Pancreas (tissue), 10 donors: ENCODE results near the gene ISL2. TPM values are rescaled to one million over a fixed set of nuclear protein-coding genes. Genes with fewer than 3 reads are reported as not detected.
A peak's percentile ranks its signal among the peaks of the same experiment; 100 is the strongest.

ENCODE experiments used
- ATAC-seq, 4 donors: fragments of 200-7000 bp; cut with Tn5 transposase; one replicate each; pipeline versions ENCODE4 v1.8.0 to v1.9.1; 2020; ENCODE audit warnings: mild to moderate bottlenecking in 4 of 4, moderate library complexity in 4 of 4
- DNase-seq, 6 donors: peaks; one replicate each; pipeline ENCODE4 v3.0.0-alpha.2; 2020
- FAIRE-seq: peaks from 2 replicates; lab custom pipeline; 2012; peaks lifted over from hg19 to GRCh38; lab: Jason Lieb, UNC
- H3K27ac ChIP-seq, 4 donors: fragments of 200-600 bp; sonication (generic); 1 replicate in 3 of 4; 2 replicates in 1 of 4; pipeline versions ENCODE4 v1.5.0 to v1.8.0; 2020
- H3K27me3 ChIP-seq, 4 donors: fragments of 200-600 bp; one replicate each; pipeline ENCODE4 v1.8.0; 2021
- H3K36me3 ChIP-seq, 3 donors: fragments of 200-600 bp; sonication (generic) in 1 of 3; one replicate each; pipeline versions ENCODE4 v1.5.0 to v1.8.0; 2020 to 2021
- H3K4me1 ChIP-seq, 3 donors: fragments of 200-600 bp; one replicate each; pipeline ENCODE4 v1.8.0; 2021
- H3K4me3 ChIP-seq, 4 donors: fragments of 200-600 bp; sonication (generic) in 2 of 4; one replicate each; pipeline versions ENCODE4 v1.5.0 to v1.8.0; 2020 to 2021
- H3K9me3 ChIP-seq, 4 donors: fragments of 200-600 bp; one replicate each; pipeline ENCODE4 v1.8.0; 2021
- WGBS, 2 donors: extraction: QIAGEN DNeasy Blood & Tissue Kit; methylation state at CpG; one replicate each; pipeline ENCODE4 v1.1.7; 2013; 5-methylcytosine and 5-hydroxymethylcytosine counted together
- intact Hi-C, 3 donors: fragments of 100-400 bp; cut with DNase I; formaldehyde crosslinking; loops; one replicate each; pipeline versions ENCODE4 v1.11.1 to v1.14.2; 2022
- polyA plus RNA-seq, 2 donors: library from polyadenylated mRNA; stranded (reverse); fragments of 200-250 nt; gene quantifications; one replicate each; pipeline ENCODE4 v1.2.3, GENCODE V29; 2013
- total RNA-seq, 6 donors: library from RNA; stranded (reverse); fragmentation: NEBNext Ultra II Directional in 4 of 6; extraction: Animal tissue kit (Norgen Biotek cat#: 25700) in 4 of 6; gene quantifications; one replicate each; pipeline versions ENCODE4 v1.2.1 to v1.2.4, GENCODE V29; 2021 to 2023
- TF ChIP-seq, protein P1 (sequence below), 4 donors: fragments of 200-600 bp; sonication (generic) in 3 of 4; IDR thresholded peaks; one replicate each; pipeline versions ENCODE4 v1.5.0 to v1.8.0; 2021; ENCODE audit warnings: antibody characterized with exemption in 4 of 4
- donor health status: healthy with polysubstance abuse.
- donor health status: DM: no; HTN: no; CAD: no; lungs with moderate emphysema.
- donor health status: DM: no; HTN: no; CAD: no.
- donor health status: control.
- donor health status: control.
- donor health status: Bipolar disorder and iron deficiency.
- donor health status: DM: yes; HTN: yes; CAD: no.
- donor health status: DM: no; HTN: no; CAD: no.
- donor health status: DM: no; HTN: no; CAD: no.
- donor health status: DM: yes; HTN: yes; CAD: no.

Gene ISL2
- total and polyA plus RNA-seq, 8 donors: 0.11 to 0.41 (median 0.16) TPM; not detected in 5

DNA sequence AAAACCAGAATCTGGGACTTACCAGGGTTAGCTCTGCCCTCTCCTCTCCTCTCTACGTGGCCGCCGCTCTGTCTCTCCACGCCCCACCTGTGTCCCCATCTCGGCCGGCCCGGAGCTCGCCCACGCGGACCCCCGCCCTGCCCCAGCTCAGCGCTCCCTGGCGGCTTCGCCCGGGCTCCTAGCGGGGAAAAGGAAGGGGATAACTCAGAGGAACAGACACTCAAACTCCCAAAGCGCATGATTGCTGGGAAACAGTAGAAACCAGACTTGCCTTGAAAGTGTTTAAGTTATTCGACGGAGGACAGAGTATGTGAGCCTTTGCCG is 5.4 kb downstream of the ISL2 start:
- no peaks in the 10 kb centered on the region for H3K36me3 ChIP-seq
- no peak overlapping the region for H3K27ac ChIP-seq
- ATAC-seq: peak in 1 of 4 donors; percentile 3
- H3K27me3 ChIP-seq: peaks cover 18 to 82% (median 26%) of the 10 kb centered on the region in 4 donors
- no peaks in the 10 kb centered on the region for H3K9me3 ChIP-seq
- DNase-seq: no peak
- intact Hi-C loops: no loop called here
- H3K4me1 ChIP-seq: peaks cover 0 to 38% (median 0%) of the 10 kb centered on the region in 3 donors
- TF ChIP-seq, protein P1, sequence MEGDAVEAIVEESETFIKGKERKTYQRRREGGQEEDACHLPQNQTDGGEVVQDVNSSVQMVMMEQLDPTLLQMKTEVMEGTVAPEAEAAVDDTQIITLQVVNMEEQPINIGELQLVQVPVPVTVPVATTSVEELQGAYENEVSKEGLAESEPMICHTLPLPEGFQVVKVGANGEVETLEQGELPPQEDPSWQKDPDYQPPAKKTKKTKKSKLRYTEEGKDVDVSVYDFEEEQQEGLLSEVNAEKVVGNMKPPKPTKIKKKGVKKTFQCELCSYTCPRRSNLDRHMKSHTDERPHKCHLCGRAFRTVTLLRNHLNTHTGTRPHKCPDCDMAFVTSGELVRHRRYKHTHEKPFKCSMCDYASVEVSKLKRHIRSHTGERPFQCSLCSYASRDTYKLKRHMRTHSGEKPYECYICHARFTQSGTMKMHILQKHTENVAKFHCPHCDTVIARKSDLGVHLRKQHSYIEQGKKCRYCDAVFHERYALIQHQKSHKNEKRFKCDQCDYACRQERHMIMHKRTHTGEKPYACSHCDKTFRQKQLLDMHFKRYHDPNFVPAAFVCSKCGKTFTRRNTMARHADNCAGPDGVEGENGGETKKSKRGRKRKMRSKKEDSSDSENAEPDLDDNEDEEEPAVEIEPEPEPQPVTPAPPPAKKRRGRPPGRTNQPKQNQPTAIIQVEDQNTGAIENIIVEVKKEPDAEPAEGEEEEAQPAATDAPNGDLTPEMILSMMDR (IDR thresholded peaks at IDR 0.05): no peak
- whole genome bisulfite sequencing, 2 donors: 16 to 21% methylated on average over 20 of the region's 20 CpGs
- no peak for FAIRE-seq
- H3K4me3 ChIP-seq: peak overlapping the region in 2 of 4 donors; percentile 37 to 45

- 16% methylated on average over 76 to 87 of the region's 87 CpGs for WGBS, 2 donors
- Histone ChIP-seq H3K4me3 (peak overlapping the region in 1 of 4 donors; percentile 22), H3K4me1 (peaks cover 0 to 33% (median 0%) of the 10 kb centered on the region in 3 donors), H3K36me3 (no peaks in the 10 kb centered on the region), H3K27me3 (peaks cover 15 to 81% (median 26%) of the 10 kb centered on the region in 4 donors), H3K9me3 (no peaks in the 10 kb centered on the region), H3K27ac (no peak overlapping the region)
- peak in 1 of 6 donors; percentile 75 for DNase-seq
- intact Hi-C loops: no loop called here
- TF ChIP-seq, protein P1 (IDR thresholded peaks at IDR 0.05): no peak
- no peak for ATAC-seq
- FAIRE-seq: no peak
These were observed 6.0 kb downstream of the ISL2 start for GRCh38 chr15:76342382-76343201.

DNA sequence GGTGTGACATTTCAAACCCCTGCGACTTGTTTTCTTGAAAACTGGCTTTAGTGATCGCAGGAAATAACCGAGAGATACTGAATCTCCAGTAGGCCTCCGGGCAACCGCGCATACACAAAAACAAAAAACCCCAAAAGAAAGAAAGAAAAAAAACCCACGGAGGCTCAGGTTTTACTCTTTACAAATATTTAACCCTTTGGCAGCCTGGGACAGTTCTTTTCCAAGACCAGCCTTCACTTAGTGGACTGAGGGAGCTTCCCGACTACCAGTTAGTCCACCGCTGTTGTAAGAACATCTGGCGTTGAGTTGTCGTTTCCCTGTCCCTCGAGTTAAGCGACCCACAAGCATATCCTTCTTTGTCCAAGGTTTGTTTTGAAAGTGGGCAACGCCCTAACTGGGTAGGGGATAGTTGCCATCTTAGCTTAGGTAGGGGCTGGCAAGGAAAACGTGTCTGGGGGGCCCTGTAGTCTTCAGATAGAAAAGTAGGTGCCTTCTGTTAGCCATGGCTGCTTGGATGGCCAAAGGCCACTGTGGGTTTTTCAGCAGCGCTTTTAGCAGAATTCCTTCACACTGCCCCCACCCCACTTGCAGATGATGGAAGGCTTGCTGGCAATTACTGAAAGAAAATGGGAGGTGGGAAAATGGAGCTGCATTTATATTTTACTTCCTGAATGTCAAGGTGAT is 6.9 kb downstream of the ISL2 start:
- no peak overlapping the region for H3K4me3 ChIP-seq
- peaks cover 0 to 30% (median 0%) of the 10 kb centered on the region in 3 donors for H3K4me1 ChIP-seq
- FAIRE-seq (no peak), DNase-seq (no peak), ATAC-seq (no peak)
- intact Hi-C loops: no loop called here
- no peak overlapping the region for H3K27ac ChIP-seq
- 43 to 47% methylated on average over 16 of the region's 16 CpGs for WGBS, 2 donors
- no peaks in the 10 kb centered on the region for H3K9me3 ChIP-seq
- H3K27me3 ChIP-seq: peaks cover 9 to 75% (median 23%) of the 10 kb centered on the region in 4 donors
- TF ChIP-seq, protein P1 (IDR thresholded peaks at IDR 0.05): no peak
- H3K36me3 ChIP-seq: no peaks in the 10 kb centered on the region

DNA sequence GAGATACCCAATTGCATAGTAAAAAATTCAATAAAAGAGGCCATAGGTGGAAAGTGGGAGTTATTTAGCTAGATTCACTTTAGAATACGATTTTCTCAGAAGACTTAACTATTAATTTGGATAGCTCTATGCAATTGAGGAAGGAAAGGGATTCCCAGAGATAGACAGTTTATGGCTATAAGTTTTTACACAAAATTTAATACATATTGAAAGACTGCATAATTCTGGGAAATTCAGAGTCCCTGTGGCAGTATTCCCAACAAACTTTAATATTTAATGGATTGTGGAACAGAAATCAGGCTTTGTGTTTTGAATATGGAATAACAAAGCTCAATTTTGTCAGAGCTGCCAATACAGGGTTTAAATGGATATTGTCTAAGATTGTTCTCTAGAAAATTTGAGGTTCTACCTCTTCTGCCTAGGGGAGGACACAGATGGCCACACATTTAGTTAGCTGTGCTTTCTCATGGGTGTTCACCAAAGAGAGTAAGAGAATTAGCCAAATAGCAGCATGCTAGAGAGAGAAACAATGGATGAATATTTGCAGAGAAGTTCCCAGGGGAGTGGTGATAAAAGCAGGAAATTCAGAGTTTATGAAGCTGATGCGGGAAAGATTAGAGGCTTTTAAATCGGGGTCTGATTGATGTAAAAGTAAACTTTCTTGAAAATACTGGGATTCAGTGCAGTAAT is 8.5 kb downstream of the ISL2 start:
- ATAC-seq (no peak), FAIRE-seq (no peak), DNase-seq (no peak)
- TF ChIP-seq, protein P1 (IDR thresholded peaks at IDR 0.05): no peak
- Histone ChIP-seq H3K9me3 (no peaks in the 10 kb centered on the region), H3K27ac (no peak overlapping the region), H3K4me3 (no peak overlapping the region), H3K4me1 (peaks cover 0 to 25% (median 0%) of the 10 kb centered on the region in 3 donors), H3K27me3 (peaks cover 9 to 60% (median 22%) of the 10 kb centered on the region in 4 donors), H3K36me3 (peaks cover 0 to 4% (median 0%) of the 10 kb centered on the region in 3 donors)
- intact Hi-C loops: no loop called here
- 48% methylated on average over 3 of the region's 3 CpGs for WGBS, 2 donors
